B cell (primary cell): ENCODE data around the gene SRRM3. TPM values are rescaled to one million over a fixed set of nuclear protein-coding genes. Genes with fewer than 3 reads are reported as not detected.

Source experiments
- ATAC-seq: fragments of 200-7000 bp; cut with Tn5 transposase; one replicate; pipeline ENCODE4 v1.10.0; 2021; ENCODE audit warnings: low read depth, mild to moderate bottlenecking, moderate number of reproducible peaks, moderate library complexity
- CTCF ChIA-PET: fragments of 350-600 bp; sonication (Branson Sonifier 250); formaldehyde crosslinking; loops from one replicate; lab custom pipeline; 2021; ENCODE audit warnings: antibody characterized with exemption, inconsistent platforms; lab: Charles Lee
- POLR2A ChIA-PET: fragments of 350-600 bp; sonication (Branson Sonifier 250); formaldehyde crosslinking; loops from one replicate; lab custom pipeline; 2021; ENCODE audit warnings: antibody characterized with exemption; lab: Charles Lee
- DNase-seq: peaks from one replicate; pipeline ENCODE4 v3.0.0; 2013
- H2AFZ ChIP-seq: 2 replicates; pipeline ENCODE4 v1.6.1; 2012; ENCODE audit warnings: mild to moderate bottlenecking, low read depth, low read length; ENCODE audit not compliant: insufficient read depth, poor library complexity, severe bottlenecking
- H3K27ac ChIP-seq, 2 donors: 1 replicate in 1 of 2; 2 replicates in 1 of 2; pipeline ENCODE4 v1.5.1; 2012 to 2013; ENCODE audit warnings: low read length in 2 of 2, mild to moderate bottlenecking in 2 of 2, moderate library complexity in 1 of 2
- H3K27me3 ChIP-seq, 4 experiments: fragments of 200-600 bp in 1 of 4; sonication (generic) in 1 of 4; replicated peaks in 1 of 4; 1 replicate in 2 of 4; 2 replicates in 2 of 4; pipeline versions ENCODE4 v1.6.1 to v1.7.0; 2013 to 2016; ENCODE audit warnings: low read length in 3 of 4, mild to moderate bottlenecking in 2 of 4, mixed read lengths in 1 of 4, moderate library complexity in 1 of 4; ENCODE audit not compliant: insufficient read depth in 4 of 4, control insufficient read depth in 3 of 4; ENCODE audit errors: control extremely low read depth in 1 of 4
- H3K36me3 ChIP-seq, 2 experiments: replicated peaks in 1 of 2; 1 replicate in 1 of 2; 2 replicates in 1 of 2; pipeline versions ENCODE4 v1.6.1 to v1.7.1; 2013; ENCODE audit warnings: low read length in 1 of 2; ENCODE audit not compliant: insufficient read depth in 2 of 2, control insufficient read depth in 1 of 2; ENCODE audit errors: control extremely low read depth in 1 of 2, extremely low read depth in 1 of 2
- H3K4me1 ChIP-seq, 2 donors: fragments of 200-600 bp in 1 of 2; sonication (generic) in 1 of 2; 1 replicate in 1 of 2; 2 replicates in 1 of 2; pipeline versions ENCODE4 v1.5.1 to v1.6.1; 2013 to 2017; ENCODE audit warnings: low read length in 2 of 2; ENCODE audit not compliant: control insufficient read depth in 2 of 2, insufficient read depth in 2 of 2
- H3K4me2 ChIP-seq: replicated peaks from 2 replicates; pipeline ENCODE3; 2012; ENCODE audit warnings: mild to moderate bottlenecking, low read depth, low read length; ENCODE audit not compliant: poor library complexity, severe bottlenecking
- H3K4me3 ChIP-seq, 5 experiments: fragments of 200-600 bp in 1 of 5; sonication (generic) in 1 of 5; 1 replicate in 3 of 5; 2 replicates in 2 of 5; pipeline versions ENCODE4 v1.5.1 to v1.7.0; 2011 to 2016; ENCODE audit warnings: low read length in 4 of 5, mild to moderate bottlenecking in 4 of 5, low read depth in 2 of 5, control low read depth in 1 of 5, moderate library complexity in 1 of 5; ENCODE audit not compliant: insufficient read depth in 1 of 5; ENCODE audit errors: control extremely low read depth in 1 of 5, extremely low read depth in 1 of 5
- H3K79me2 ChIP-seq: fragments of 200-600 bp; sonication (generic); one replicate; pipeline ENCODE4 v1.6.0; 2016; ENCODE audit warnings: low read length; ENCODE audit not compliant: control insufficient read depth, insufficient read depth
- H3K9ac ChIP-seq: fragments of 200-600 bp; sonication (generic); 2 replicates; pipeline ENCODE4 v1.6.1; 2017; ENCODE audit warnings: mild to moderate bottlenecking, low read length, moderate library complexity
- H3K9me3 ChIP-seq, 3 donors: one replicate each; pipeline versions ENCODE4 v1.6.1 to v1.7.1; 2013; ENCODE audit warnings: low read length in 2 of 3; ENCODE audit not compliant: control insufficient read depth in 2 of 3, insufficient read depth in 1 of 3; ENCODE audit errors: control extremely low read depth in 1 of 3
- H4K20me1 ChIP-seq: 2 replicates; pipeline ENCODE4 v1.6.0; 2012; ENCODE audit warnings: mild to moderate bottlenecking, low read length; ENCODE audit not compliant: insufficient read depth, control insufficient read depth, poor library complexity, severe bottlenecking
- H3K27ac Mint-ChIP-seq: one replicate; pipeline ENCODE4 v1.8.0; 2021; ENCODE audit warnings: mixed read lengths
- H3K27me3 Mint-ChIP-seq: one replicate; pipeline ENCODE4 v1.8.0; 2021; ENCODE audit warnings: mixed read lengths
- H3K4me1 Mint-ChIP-seq: one replicate; pipeline ENCODE4 v1.8.0; 2021; ENCODE audit warnings: mixed read lengths
- H3K4me3 Mint-ChIP-seq: one replicate; pipeline ENCODE4 v1.8.0; 2021; ENCODE audit warnings: mixed read lengths
- H3K9me3 Mint-ChIP-seq: one replicate; pipeline ENCODE4 v1.8.0; 2022; ENCODE audit warnings: mixed read lengths; ENCODE audit not compliant: insufficient read depth
- CTCF ChIP-seq: fragments of 200-600 bp; IDR thresholded peaks from one replicate; pipeline ENCODE4 v1.8.0; 2022; ENCODE audit warnings: antibody characterized with exemption, mild to moderate bottlenecking
- EZH2 ChIP-seq: IDR thresholded peaks from 2 replicates; pipeline ENCODE4 v1.6.1; 2012; ENCODE audit warnings: borderline replicate concordance, low read depth, mild to moderate bottlenecking, moderate library complexity, low read length; ENCODE audit not compliant: insufficient read depth, poor library complexity, severe bottlenecking
- WGBS: methylation state at CpG from one replicate; pipeline ENCODE4 v1.1.5; 2013; ENCODE audit warnings: missing lambda C conversion rate; ENCODE audit not compliant: insufficient coverage; 5-methylcytosine and 5-hydroxymethylcytosine counted together
- intact Hi-C: fragments of 100-400 bp; cut with micrococcal nuclease; formaldehyde crosslinking; loops from one replicate; pipeline ENCODE4 v1.10.0; 2022
- polyA plus RNA-seq: library from polyadenylated mRNA; depleted of rRNA; stranded (reverse); fragments of >200 nt; gene quantifications from 2 replicates; pipeline ENCODE4 v1.2.3, GENCODE V29; 2012
- total RNA-seq, 2 donors: library from RNA; stranded (reverse); fragments of 120-200 nt in 1 of 2; gene quantifications; 1 replicate in 1 of 2; 2 replicates in 1 of 2; pipeline versions ENCODE4 v1.2.3 to v1.2.4, GENCODE V29; 2013 to 2022

Gene SRRM3
- total and polyA plus RNA-seq, 2 donors (not counting 1 experiment from before 2014, with no cell fraction given): not detected

GRCh38 chr7:76265299-76265698 is 63.6 kb downstream of the SRRM3 start:
- H3K4me1 ChIP-seq: peaks cover 10 to 11% of the 10 kb centered on the region in 2 donors
- POLR2A ChIA-PET: no interaction called here
- H3K27ac Mint-ChIP-seq: no peak overlapping the region
- no peaks in the 10 kb centered on the region for H3K79me2 ChIP-seq
- H3K9me3 ChIP-seq: peaks cover 0 to 9% (median 0%) of the 10 kb centered on the region in 3 donors
- intact Hi-C loops: no loop called here
- H3K4me1 Mint-ChIP-seq: peaks cover 12% of the 10 kb centered on the region
- no peaks in the 10 kb centered on the region for H3K36me3 ChIP-seq
- no peak overlapping the region for H3K27ac ChIP-seq
- peaks cover 24% of the 10 kb centered on the region for H3K27me3 Mint-ChIP-seq
- DNase-seq (no peak), ATAC-seq (no peak)
- TF ChIP-seq EZH2 (no peak), CTCF (no peak)
- H4K20me1 ChIP-seq: no peaks in the 10 kb centered on the region
- no peak overlapping the region for H3K9ac ChIP-seq
- no peak overlapping the region for H3K4me2 ChIP-seq
- 100% methylated on average over 2 of the region's 7 CpGs for WGBS
- H3K27me3 ChIP-seq: peaks cover 0 to 42% (median 12%) of the 10 kb centered on the region in 4 experiments
- CTCF ChIA-PET: interaction anchor here (2.4 kb wide), 1 partner anchor 53 kb away, joined by 10 read pairs; no protein-coding TSS in a partner anchor
- H3K4me3 ChIP-seq: no peak overlapping the region
- H3K9me3 Mint-ChIP-seq: no peaks in the 10 kb centered on the region
- no peak overlapping the region for H3K4me3 Mint-ChIP-seq
- H2AFZ ChIP-seq: no peak overlapping the region

- H3K4me3 Mint-ChIP-seq: peak overlapping the region; percentile 75
- ATAC-seq: peak; percentile 57
- H3K4me3 ChIP-seq: peak overlapping the region in 4 of 5 experiments; percentile 19 to 63 (median 45)
- no peak overlapping the region for H3K27ac Mint-ChIP-seq
- no peaks in the 10 kb centered on the region for H4K20me1 ChIP-seq
- H2AFZ ChIP-seq: peak overlapping the region; percentile 60
- peaks cover 17% of the 10 kb centered on the region for H3K27me3 Mint-ChIP-seq
- H3K79me2 ChIP-seq: no peaks in the 10 kb centered on the region
- H3K4me1 ChIP-seq: peaks cover 10 to 11% of the 10 kb centered on the region in 2 donors
- peak; percentile 42 for DNase-seq
- H3K27ac ChIP-seq: no peak overlapping the region
- peak overlapping the region; percentile 55 for H3K9ac ChIP-seq
- peaks cover 0 to 29% (median 7%) of the 10 kb centered on the region in 4 experiments for H3K27me3 ChIP-seq
- peak overlapping the region; percentile 89 for H3K4me2 ChIP-seq
- ChIA-PET POLR2A (no interaction called here), CTCF (no interaction called here)
- H3K36me3 ChIP-seq: no peaks in the 10 kb centered on the region
- intact Hi-C loops: no loop called here
- peaks cover 0 to 5% (median 0%) of the 10 kb centered on the region in 3 donors for H3K9me3 ChIP-seq
- TF ChIP-seq CTCF: no peak
- no peak for TF ChIP-seq EZH2
- peaks cover 10% of the 10 kb centered on the region for H3K4me1 Mint-ChIP-seq
- 4% methylated on average over 67 of the region's 68 CpGs for WGBS
- no peaks in the 10 kb centered on the region for H3K9me3 Mint-ChIP-seq
Measured at GRCh38 chr7:76267107-76267893, 65.6 kb downstream of the SRRM3 start.
